Subcutaneous adipose tissue (tissue), 4 donors: ENCODE data around the gene PIM3. TPM values are rescaled to one million over a fixed set of nuclear protein-coding genes. Genes with fewer than 3 reads are reported as not detected.

Experiments used
- total RNA-seq, 4 donors: library from RNA; depleted of rRNA; stranded (reverse); fragments of >200 nt; gene quantifications; one replicate each; pipeline ENCODE4 v1.1.0, GENCODE V29; 2016
- TF ChIP-seq, protein P1 (sequence below): fragments of 450-650 bp; IDR thresholded peaks from one replicate; pipeline ENCODE4 v1.5.1; 2016; ENCODE audit warnings: low read depth, mild to moderate bottlenecking, control low read depth, antibody characterized with exemption, moderate library complexity

PIM3 gene
- total RNA-seq, 4 donors from 2014 or later = 25.8 to 174 (median 59.0) TPM

DNA sequence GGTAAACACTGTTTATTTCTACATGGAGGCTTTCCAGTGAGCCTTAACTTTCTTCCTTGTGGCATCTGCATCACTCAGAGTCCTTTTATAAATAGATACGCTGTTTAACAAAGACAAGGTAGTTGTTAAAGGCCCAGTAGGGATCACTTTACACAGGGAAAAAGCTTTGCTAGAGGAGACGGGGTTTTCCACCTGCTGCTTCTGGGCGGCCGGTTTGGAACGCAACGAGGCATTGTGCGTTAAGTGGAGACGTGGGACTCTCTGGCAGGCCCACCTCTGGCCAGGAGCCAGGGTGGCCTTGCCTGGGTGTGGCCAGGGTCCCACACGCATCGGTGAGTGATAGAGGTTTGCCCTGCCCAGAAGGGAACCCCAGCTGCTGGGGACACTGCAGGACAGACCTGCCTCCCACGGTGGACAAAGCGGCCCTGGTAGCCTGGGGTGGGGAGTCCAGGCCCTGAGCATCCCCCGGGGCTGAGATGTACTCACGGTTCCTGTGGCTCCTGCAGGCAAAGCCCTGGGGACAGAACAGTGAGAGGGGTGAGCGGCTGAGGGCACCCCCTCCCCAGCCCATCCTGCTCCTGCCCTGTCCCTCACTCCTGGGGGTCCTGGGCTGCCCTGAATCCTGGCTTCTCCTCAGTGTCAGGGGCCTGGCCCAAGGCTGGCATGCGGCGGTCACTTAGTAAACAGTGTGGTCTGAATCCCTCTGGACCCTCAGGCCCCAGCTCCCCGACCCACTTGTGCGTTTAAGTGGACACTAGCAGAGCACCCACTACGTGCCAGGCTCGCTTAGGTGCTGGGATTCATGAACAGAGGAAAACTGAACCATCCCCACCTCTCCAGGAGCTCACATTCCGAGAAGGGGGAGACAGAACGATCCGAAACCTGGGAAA, 47.8 kb downstream of the PIM3 start:
- TF ChIP-seq, protein P1, sequence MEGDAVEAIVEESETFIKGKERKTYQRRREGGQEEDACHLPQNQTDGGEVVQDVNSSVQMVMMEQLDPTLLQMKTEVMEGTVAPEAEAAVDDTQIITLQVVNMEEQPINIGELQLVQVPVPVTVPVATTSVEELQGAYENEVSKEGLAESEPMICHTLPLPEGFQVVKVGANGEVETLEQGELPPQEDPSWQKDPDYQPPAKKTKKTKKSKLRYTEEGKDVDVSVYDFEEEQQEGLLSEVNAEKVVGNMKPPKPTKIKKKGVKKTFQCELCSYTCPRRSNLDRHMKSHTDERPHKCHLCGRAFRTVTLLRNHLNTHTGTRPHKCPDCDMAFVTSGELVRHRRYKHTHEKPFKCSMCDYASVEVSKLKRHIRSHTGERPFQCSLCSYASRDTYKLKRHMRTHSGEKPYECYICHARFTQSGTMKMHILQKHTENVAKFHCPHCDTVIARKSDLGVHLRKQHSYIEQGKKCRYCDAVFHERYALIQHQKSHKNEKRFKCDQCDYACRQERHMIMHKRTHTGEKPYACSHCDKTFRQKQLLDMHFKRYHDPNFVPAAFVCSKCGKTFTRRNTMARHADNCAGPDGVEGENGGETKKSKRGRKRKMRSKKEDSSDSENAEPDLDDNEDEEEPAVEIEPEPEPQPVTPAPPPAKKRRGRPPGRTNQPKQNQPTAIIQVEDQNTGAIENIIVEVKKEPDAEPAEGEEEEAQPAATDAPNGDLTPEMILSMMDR = no peak

DNA sequence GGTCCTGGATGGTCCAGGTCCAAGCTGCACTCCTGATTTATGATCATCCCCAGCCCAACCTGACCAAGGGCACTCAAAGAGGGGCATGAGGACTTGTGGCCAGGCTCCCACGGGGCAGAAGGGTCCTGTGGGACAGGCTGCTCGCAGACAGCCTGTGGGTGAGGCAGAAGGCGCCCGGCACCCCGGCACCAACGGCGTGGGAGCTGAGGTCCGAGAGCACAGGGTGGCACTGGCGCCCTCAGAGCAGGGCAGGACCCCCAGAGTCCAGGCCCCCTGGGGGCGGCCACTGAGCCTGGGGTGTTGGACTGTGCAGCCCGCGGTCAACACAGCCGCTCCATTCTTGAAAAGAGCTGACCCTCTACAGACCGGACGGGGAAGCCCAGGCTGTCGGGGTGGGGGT, 48.7 kb downstream of the PIM3 start:
- TF ChIP-seq, protein P1 = no peak

DNA sequence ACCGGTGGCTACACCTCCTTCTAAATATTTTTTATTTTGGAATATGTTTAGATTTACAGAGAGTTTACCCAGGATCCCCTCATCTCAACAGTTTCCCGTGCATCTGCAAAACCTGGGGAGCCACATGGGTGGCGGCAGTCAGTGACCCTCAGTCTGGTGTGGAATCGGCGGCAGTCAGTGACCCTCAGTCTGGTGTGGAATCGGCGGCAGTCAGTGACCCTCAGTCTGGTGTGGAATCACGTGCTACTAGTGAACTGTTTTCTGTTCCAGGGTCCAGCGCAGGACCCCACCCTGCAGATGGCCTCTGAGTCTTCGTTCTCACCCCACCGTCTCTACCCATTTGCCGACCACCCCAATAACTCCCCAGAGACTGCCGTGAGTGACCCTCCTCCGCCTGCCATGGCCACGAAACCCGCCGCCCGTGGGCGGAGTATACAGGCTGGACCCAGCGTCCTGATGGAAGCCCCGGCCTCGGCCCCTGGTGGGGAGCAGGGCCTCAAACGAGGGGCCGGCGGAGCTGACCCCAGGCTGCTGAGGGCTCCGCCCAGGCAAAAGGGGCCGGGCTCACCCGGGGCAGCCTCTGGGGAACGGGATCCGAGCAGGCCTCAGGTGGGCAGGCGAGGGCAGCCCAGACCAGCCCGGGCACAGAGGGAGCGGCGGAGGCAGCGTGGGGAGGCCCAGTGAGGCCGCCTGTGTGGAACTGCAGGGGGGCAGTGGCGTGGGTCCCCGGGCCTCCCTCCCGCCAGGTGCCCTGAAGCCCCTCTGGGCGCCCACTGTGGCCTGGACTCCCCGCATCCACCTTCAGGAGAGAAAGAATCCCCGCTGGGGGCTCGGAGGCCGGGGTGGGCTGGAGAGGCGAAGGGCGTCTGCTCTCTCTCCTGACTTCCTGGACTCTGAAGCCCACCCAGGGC, 49.4 kb downstream of the PIM3 start:
- TF ChIP-seq, protein P1 = no peak

DNA sequence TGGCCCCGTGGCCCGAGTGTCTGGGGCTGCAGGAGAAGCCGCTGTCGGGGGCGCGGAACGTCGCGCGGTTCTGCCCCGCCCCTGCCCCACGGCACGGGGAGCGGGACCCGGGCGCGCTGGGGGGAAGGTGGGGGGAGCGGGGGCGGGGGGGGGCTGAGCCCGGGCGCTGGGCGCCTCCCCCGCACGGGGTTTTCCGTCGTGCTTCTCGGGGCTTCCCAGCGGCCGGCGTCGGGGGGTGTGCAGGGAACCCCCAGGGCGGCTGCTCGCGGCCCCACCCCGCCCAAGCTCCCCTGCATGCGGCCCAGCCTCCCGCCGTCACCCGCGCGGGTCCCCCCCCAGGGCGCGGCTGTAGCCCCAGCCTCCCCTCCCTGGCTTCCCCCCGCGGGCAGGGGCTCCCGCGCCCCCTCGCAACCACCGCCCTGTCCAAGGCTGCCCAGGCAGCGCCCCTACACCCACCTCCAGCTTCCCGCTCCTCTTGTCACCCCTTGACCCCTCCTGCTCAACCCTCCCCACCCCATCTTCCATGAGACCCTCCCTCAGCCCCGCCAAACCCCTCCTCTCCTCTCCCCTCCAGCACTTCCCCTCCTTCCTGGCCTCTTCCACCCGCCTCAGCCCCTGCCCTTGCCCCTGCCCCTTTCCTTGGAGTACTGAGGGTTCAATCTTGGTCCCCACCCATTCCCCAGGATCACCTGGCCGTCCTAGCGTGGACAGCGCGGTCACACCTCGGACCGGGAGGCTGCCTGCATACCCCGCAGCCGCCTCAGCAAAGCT, 50.3 kb downstream of the PIM3 start:
- TF ChIP-seq, protein P1 = no peak

DNA sequence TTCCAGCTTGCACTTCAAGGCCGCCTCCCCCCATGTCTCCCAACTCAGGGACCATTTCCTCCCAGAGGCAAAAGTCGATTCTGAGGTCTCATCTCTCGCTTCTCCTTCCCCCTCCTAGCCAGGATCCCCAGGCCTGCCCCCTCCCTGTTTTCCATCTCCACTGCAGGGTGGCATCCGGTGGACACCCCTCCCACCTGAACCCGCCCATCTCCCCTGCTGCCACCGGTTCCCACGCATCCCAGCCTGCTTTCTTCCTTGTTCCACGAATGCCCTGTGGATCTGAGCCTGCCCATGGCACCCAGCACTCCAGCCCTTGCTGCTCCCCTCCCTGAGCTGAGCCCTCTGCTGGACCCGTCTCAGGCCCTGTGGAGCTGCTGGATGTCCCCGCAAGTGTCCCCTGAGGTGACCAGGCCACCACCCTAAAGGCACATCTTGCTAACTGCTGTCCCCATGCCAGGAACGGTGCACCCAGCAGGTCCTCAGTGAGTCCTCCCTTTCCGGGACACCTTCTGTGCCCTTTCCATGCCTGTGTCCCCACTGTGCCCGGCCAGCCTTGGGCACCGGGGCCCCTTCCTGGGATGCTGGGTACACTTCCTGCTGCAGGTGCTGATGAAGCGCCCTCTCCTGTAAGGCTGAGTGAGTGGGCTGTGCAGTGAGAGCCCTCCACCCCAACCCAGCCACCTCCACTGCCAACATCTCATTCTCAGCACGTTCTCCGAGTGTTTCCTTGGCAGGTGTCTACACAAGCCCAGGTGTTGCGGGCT, 51.1 kb downstream of the PIM3 start:
- TF ChIP-seq, protein P1 = no peak

DNA sequence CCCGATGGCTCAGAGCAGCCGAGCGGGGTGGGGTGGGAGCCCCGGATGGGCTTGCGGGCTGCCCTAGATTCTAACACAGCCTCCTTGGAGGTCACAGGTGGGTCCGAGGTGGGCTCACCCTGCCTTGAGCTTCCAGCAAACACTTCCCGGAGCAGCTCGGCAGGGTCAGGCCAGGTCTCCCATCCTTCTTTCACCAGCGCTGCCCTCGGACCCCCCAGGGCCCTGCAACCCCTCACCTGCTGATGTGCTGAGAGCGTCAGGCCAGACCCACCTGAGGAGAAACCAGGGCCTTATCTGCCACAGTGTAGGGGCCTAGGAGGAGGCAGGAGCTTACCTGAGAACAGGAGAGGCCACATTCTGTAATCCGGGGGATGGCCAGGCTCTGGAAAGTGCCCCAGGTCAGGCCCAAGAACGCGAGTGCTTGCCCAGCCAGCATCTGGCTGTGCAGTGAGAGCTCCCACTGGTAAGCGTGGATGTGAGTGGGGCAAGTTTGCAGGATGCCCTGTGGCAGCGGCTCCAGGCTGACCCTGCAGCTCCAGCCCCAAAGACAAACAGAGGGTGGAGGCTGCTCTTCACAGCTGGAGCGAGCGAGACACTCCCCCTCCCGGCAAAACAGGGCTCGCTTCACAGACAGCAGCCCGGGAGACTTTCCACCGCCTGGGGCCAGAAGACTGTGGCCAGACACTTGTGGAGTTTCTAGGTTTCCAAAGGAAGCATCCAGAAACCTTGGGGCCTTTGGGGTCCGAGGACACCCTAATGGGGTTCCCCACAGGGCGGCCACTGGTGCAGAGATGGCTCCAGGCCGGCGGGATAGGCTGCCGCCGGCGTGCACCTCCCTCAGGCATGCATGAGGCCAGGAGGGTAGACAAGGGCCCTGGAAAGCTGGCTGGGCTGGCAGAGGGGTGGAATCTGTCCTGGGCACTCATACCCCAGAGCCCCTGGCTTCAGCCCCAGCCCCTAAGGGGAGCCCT, 51.9 kb downstream of the PIM3 start, which contains the start of gene IL17REL:
IL17REL (minus strand) TSS at position 555 of the 971 bp plus-strand sequence; CDS start at position 436, 119 bp downstream.
- TF ChIP-seq, protein P1 = no peak
